ENCODE results near the gene CCL18.

DNA sequence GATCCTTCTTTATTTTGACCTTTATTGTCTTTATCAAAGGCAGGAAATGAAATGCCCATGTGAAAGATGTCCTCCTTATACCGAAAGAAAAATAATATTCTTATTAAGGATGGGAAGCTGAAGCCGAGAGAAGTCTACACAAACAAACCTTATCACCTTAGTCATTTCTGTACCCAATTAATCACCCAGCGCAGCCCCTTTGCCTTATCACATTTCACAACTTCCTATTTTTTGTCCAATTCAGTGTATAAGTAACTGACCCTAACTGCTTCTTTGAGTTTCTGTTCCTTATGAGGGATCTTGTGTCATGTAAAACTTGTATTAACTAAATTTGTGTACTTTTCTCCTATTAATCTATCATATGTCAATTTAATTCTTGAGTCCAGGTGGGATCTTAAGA, 29.9 kb upstream of the CCL18 start:
- TF ChIP-seq, protein P1, sequence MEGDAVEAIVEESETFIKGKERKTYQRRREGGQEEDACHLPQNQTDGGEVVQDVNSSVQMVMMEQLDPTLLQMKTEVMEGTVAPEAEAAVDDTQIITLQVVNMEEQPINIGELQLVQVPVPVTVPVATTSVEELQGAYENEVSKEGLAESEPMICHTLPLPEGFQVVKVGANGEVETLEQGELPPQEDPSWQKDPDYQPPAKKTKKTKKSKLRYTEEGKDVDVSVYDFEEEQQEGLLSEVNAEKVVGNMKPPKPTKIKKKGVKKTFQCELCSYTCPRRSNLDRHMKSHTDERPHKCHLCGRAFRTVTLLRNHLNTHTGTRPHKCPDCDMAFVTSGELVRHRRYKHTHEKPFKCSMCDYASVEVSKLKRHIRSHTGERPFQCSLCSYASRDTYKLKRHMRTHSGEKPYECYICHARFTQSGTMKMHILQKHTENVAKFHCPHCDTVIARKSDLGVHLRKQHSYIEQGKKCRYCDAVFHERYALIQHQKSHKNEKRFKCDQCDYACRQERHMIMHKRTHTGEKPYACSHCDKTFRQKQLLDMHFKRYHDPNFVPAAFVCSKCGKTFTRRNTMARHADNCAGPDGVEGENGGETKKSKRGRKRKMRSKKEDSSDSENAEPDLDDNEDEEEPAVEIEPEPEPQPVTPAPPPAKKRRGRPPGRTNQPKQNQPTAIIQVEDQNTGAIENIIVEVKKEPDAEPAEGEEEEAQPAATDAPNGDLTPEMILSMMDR (IDR thresholded peaks at IDR 0.05): no peak
- TF ChIP-seq POLR2A (IDR thresholded peaks at IDR 0.05): no peak
